ENCODE measurements around the gene MYBPHL. TPM values are rescaled to one million over a fixed set of nuclear protein-coding genes. Genes with fewer than 3 reads are reported as not detected.

Gene MYBPHL
- polyA plus RNA-seq, 1 of the 3 experiments (the other 2 are of a cell fraction) = 0.07 TPM

GRCh38 chr1:109316506-109316905 is 9.7 kb upstream of the MYBPHL start:
- Histone ChIP-seq H3K79me2 (ENCODE audit: insufficient read depth) (no peaks in the 10 kb centered on the region), H2AFZ (ENCODE audit: low read depth) (no peak overlapping the region), H3K36me3 (replicated peaks in 1 of 2; ENCODE audit: control insufficient read depth in 1 of 2, insufficient read depth in 2 of 2, low read length in 1 of 2) (peaks cover 3 to 29% of the 10 kb centered on the region in 2 experiments), H3K9ac (no peak overlapping the region), H3K4me3 (ENCODE audit: low read depth in 2 of 2, low read length in 1 of 2) (no peak overlapping the region), H3K4me2 (no peak overlapping the region), H4K20me1 (ENCODE audit: insufficient read depth) (no peaks in the 10 kb centered on the region), H3K4me1 (ENCODE audit: control insufficient read depth in 1 of 2, insufficient read depth in 2 of 2, low read depth in 1 of 2, low read length in 1 of 2) (peaks cover 0 to 7% of the 10 kb centered on the region in 2 experiments; a peak in 2 of 4 replicates), H3K27me3 (ENCODE audit: insufficient read depth) (no peaks in the 10 kb centered on the region), H3K9me3 (no peaks in the 10 kb centered on the region), H3K27ac (ENCODE audit: low read depth in 2 of 2, low read length in 1 of 2) (no peak overlapping the region), H3F3A (replicated peaks; ENCODE audit: insufficient read depth) (no peaks in the 10 kb centered on the region), H3K9me2 (no peaks in the 10 kb centered on the region)
- ChIA-PET POLR2A (no interaction called here), CTCF (interaction anchor here (0.8 to 1.0 kb wide), 2 partner anchors 11 to 174 kb away, joined by 3 read pairs; no protein-coding TSS in a partner anchor)
- TF ChIP-seq MXI1 (IDR thresholded peaks at IDR 0.05; ENCODE audit: low read depth, low read length) = no peak
- no peak for TF ChIP-seq MEF2A (IDR thresholded peaks at IDR 0.05; ENCODE audit: borderline replicate concordance, low read depth)
- no peak for TF ChIP-seq NFIC (IDR thresholded peaks at IDR 0.05; ENCODE audit: borderline replicate concordance)
- no peak for TF ChIP-seq FOXM1 (IDR thresholded peaks at IDR 0.05; ENCODE audit: low read depth)
- no peak for TF ChIP-seq RXRA (IDR thresholded peaks at IDR 0.05; ENCODE audit: borderline replicate concordance, low read depth)
- no peak for TF ChIP-seq USF1 (IDR thresholded peaks at IDR 0.05; ENCODE audit: borderline replicate concordance, low read depth)
- TF ChIP-seq FOXJ3 (CRISPR knock-in tag; IDR thresholded peaks at IDR 0.05) = no peak
- TF ChIP-seq, protein P1, sequence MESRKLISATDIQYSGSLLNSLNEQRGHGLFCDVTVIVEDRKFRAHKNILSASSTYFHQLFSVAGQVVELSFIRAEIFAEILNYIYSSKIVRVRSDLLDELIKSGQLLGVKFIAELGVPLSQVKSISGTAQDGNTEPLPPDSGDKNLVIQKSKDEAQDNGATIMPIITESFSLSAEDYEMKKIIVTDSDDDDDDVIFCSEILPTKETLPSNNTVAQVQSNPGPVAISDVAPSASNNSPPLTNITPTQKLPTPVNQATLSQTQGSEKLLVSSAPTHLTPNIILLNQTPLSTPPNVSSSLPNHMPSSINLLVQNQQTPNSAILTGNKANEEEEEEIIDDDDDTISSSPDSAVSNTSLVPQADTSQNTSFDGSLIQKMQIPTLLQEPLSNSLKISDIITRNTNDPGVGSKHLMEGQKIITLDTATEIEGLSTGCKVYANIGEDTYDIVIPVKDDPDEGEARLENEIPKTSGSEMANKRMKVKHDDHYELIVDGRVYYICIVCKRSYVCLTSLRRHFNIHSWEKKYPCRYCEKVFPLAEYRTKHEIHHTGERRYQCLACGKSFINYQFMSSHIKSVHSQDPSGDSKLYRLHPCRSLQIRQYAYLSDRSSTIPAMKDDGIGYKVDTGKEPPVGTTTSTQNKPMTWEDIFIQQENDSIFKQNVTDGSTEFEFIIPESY (IDR thresholded peaks at IDR 0.05; ENCODE audit: borderline replicate concordance, low read depth) = no peak
- no peak for TF ChIP-seq SMC3 (IDR thresholded peaks at IDR 0.05; ENCODE audit: low read depth, low read length)
- TF ChIP-seq JUND (IDR thresholded peaks at IDR 0.05) = no peak
- TF ChIP-seq TAF1 (IDR thresholded peaks at IDR 0.05; ENCODE audit: borderline replicate concordance, low read depth, low read length) = no peak
- TF ChIP-seq, protein P2, sequence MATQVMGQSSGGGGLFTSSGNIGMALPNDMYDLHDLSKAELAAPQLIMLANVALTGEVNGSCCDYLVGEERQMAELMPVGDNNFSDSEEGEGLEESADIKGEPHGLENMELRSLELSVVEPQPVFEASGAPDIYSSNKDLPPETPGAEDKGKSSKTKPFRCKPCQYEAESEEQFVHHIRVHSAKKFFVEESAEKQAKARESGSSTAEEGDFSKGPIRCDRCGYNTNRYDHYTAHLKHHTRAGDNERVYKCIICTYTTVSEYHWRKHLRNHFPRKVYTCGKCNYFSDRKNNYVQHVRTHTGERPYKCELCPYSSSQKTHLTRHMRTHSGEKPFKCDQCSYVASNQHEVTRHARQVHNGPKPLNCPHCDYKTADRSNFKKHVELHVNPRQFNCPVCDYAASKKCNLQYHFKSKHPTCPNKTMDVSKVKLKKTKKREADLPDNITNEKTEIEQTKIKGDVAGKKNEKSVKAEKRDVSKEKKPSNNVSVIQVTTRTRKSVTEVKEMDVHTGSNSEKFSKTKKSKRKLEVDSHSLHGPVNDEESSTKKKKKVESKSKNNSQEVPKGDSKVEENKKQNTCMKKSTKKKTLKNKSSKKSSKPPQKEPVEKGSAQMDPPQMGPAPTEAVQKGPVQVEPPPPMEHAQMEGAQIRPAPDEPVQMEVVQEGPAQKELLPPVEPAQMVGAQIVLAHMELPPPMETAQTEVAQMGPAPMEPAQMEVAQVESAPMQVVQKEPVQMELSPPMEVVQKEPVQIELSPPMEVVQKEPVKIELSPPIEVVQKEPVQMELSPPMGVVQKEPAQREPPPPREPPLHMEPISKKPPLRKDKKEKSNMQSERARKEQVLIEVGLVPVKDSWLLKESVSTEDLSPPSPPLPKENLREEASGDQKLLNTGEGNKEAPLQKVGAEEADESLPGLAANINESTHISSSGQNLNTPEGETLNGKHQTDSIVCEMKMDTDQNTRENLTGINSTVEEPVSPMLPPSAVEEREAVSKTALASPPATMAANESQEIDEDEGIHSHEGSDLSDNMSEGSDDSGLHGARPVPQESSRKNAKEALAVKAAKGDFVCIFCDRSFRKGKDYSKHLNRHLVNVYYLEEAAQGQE (IDR thresholded peaks at IDR 0.05; ENCODE audit: low read depth, low read length) = no peak
- no peak for TF ChIP-seq GATA2 (CRISPR knock-in tag; IDR thresholded peaks at IDR 0.05)
- no peak for TF ChIP-seq FOSL2 (IDR thresholded peaks at IDR 0.05; ENCODE audit: borderline replicate concordance, low read depth)
- TF ChIP-seq SIN3A (IDR thresholded peaks at IDR 0.05; ENCODE audit: borderline replicate concordance, low read depth, low read length) = no peak
- TF ChIP-seq, protein P3, sequence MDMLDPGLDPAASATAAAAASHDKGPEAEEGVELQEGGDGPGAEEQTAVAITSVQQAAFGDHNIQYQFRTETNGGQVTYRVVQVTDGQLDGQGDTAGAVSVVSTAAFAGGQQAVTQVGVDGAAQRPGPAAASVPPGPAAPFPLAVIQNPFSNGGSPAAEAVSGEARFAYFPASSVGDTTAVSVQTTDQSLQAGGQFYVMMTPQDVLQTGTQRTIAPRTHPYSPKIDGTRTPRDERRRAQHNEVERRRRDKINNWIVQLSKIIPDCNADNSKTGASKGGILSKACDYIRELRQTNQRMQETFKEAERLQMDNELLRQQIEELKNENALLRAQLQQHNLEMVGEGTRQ (IDR thresholded peaks at IDR 0.05; ENCODE audit: borderline replicate concordance, low read depth, low read length) = no peak
- 94% methylated on average over 1 of the region's 1 CpG for WGBS (ENCODE audit: low lambda C conversion rate)
- no peak for DNase-seq
